Keratinocyte (primary cell): Measurements from ENCODE around the gene TRIM64. TPM values are rescaled to one million over a fixed set of nuclear protein-coding genes. Genes with fewer than 3 reads are reported as not detected.
"Not testable (repeated sequence)": the region's sequence is repeated elsewhere in the genome, so short reads cannot be mapped to it uniquely, and the experiment has no call there.

Experiments used
- DNase-seq: peaks from one replicate; pipeline ENCODE4 v3.0.0-alpha.2; 2011; ENCODE audit warnings: low read depth, missing footprints, low spot score
- FAIRE-seq: peaks from 2 replicates; lab custom pipeline; 2011; peaks lifted over from hg19 to GRCh38; lab: Jason Lieb, UNC
- H2AFZ ChIP-seq: 2 replicates; pipeline ENCODE4 v1.6.0; 2012; ENCODE audit warnings: low read length, control low read depth, inconsistent platforms; ENCODE audit not compliant: control insufficient read depth
- H3K27ac ChIP-seq: 2 replicates; pipeline ENCODE4 v1.5.1; 2011; ENCODE audit warnings: low read length; ENCODE audit not compliant: control insufficient read depth, insufficient read depth
- H3K27me3 ChIP-seq: 3 replicates; pipeline ENCODE4 v1.6.0; 2011; ENCODE audit warnings: low read length; ENCODE audit not compliant: control insufficient read depth, insufficient read depth; ENCODE audit errors: extremely low read depth
- H3K36me3 ChIP-seq, 2 experiments: 2 replicates in 1 of 2; 3 replicates in 1 of 2; pipeline ENCODE4 v1.5.1; 2011; ENCODE audit warnings: low read length in 2 of 2, mild to moderate bottlenecking in 1 of 2; ENCODE audit not compliant: control insufficient read depth in 2 of 2, insufficient read depth in 2 of 2; ENCODE audit errors: extremely low read depth in 1 of 2
- H3K4me1 ChIP-seq: 3 replicates; pipeline ENCODE4 v1.5.1; 2011; ENCODE audit warnings: low read length; ENCODE audit not compliant: control insufficient read depth, insufficient read depth; ENCODE audit errors: extremely low read depth
- H3K4me2 ChIP-seq: 3 replicates; pipeline ENCODE4 v1.6.0; 2011; ENCODE audit warnings: low read depth, low read length; ENCODE audit not compliant: control insufficient read depth, insufficient read depth; ENCODE audit errors: extremely low read depth
- H3K4me3 ChIP-seq, 3 experiments: fragments of 200-600 bp in 1 of 3; sonication (generic) in 1 of 3; 2 replicates in 2 of 3; 3 replicates in 1 of 3; pipeline ENCODE4 v1.5.1; 2011 to 2016; ENCODE audit warnings: low read length in 3 of 3, mild to moderate bottlenecking in 3 of 3, control low read depth in 2 of 3, inconsistent platforms in 1 of 3, low read depth in 1 of 3, mixed read lengths in 1 of 3, mixed run types in 1 of 3, moderate library complexity in 1 of 3; ENCODE audit not compliant: control insufficient read depth in 2 of 3, insufficient read depth in 2 of 3; ENCODE audit errors: extremely low read depth in 1 of 3
- H3K79me2 ChIP-seq: 2 replicates; pipeline ENCODE4 v1.6.0; 2012; ENCODE audit warnings: low read length; ENCODE audit not compliant: control insufficient read depth, insufficient read depth
- H3K9ac ChIP-seq: 3 replicates; pipeline ENCODE4 v1.6.0; 2011; ENCODE audit warnings: low read length; ENCODE audit not compliant: control insufficient read depth, insufficient read depth; ENCODE audit errors: extremely low read depth
- H3K9me1 ChIP-seq: 3 replicates; pipeline ENCODE4 v1.6.0; 2011; ENCODE audit warnings: low read length; ENCODE audit not compliant: control insufficient read depth, insufficient read depth; ENCODE audit errors: extremely low read depth
- H3K9me3 ChIP-seq: 2 replicates; pipeline ENCODE4 v1.5.1; 2012; ENCODE audit warnings: low read depth, low read length; ENCODE audit not compliant: control insufficient read depth
- H4K20me1 ChIP-seq: 3 replicates; pipeline ENCODE4 v1.6.0; 2011; ENCODE audit warnings: low read length; ENCODE audit not compliant: control insufficient read depth, insufficient read depth; ENCODE audit errors: extremely low read depth
- CTCF ChIP-seq, 3 experiments: IDR thresholded peaks in 1 of 3; conservative IDR thresholded peaks in 1 of 3; optimal IDR thresholded peaks in 1 of 3; 2 replicates in 2 of 3; 3 replicates in 1 of 3; pipeline versions ENCODE3 to v1.5.1; 2011; ENCODE audit warnings: low read length in 3 of 3, mild to moderate bottlenecking in 3 of 3, moderate library complexity in 2 of 3, control low read depth in 1 of 3, inconsistent platforms in 1 of 3; ENCODE audit not compliant: insufficient read depth in 2 of 3; ENCODE audit errors: extremely low read depth in 1 of 3
- EZH2 ChIP-seq: IDR thresholded peaks from one replicate; pipeline ENCODE4 v1.6.1; 2012; ENCODE audit warnings: inconsistent platforms, mild to moderate bottlenecking, low read length, moderate library complexity
- dilution Hi-C: fragments of 300-500 bp; cut with MboI; formaldehyde crosslinking; loops from one replicate; pipeline ENCODE4 v1.7.0; 2020; ENCODE audit warnings: low sequenced_read_pairs; ENCODE audit not compliant: extremely low pct_ligation_motif_present
- polyA minus RNA-seq, 3 experiments: library from RNA; depleted of rRNA, polyadenylated mRNA; stranded (reverse); fragments of >200 nt; gene quantifications; 1 replicate in 1 of 3; 2 replicates in 1 of 3; 3 replicates in 1 of 3; pipeline ENCODE4 v1.2.3, GENCODE V29; 2011
- polyA plus RNA-seq, 5 experiments: library from polyadenylated mRNA; depleted of rRNA in 3 of 5; stranded (reverse) in 3 of 5; stranded (forward) in 1 of 5; unstranded in 1 of 5; fragments of >200 nt; gene quantifications; 1 replicate in 1 of 5; 2 replicates in 3 of 5; 3 replicates in 1 of 5; pipeline versions ENCODE4 v1.2.1 to v1.2.3, GENCODE V29; 2011 to 2012; ENCODE audit warnings: missing spikeins in 2 of 5, low read depth in 1 of 5, low replicate concordance in 1 of 5

Gene TRIM64
- polyA plus RNA-seq (not detected in 3 replicates), polyA minus RNA-seq (not detected in 3 replicates)
- polyA plus RNA-seq (2011; ENCODE audit: low read depth): not detected
- polyA plus RNA-seq (2011; cell fraction: cytosol; rRNA removed): not detected in 2 replicates
- polyA plus RNA-seq (2011; cell fraction: nucleus; rRNA removed): not detected in 2 replicates
- polyA plus RNA-seq (2012; ENCODE audit: low replicate concordance): not detected in 2 replicates
- not detected for polyA minus RNA-seq (2011; cell fraction: cytosol; rRNA and poly(A)+ RNA removed)
- polyA minus RNA-seq (2011; cell fraction: nucleus; rRNA and poly(A)+ RNA removed): not detected in 2 replicates

- H3K79me2 ChIP-seq, dilution Hi-C loops, FAIRE-seq: not testable (repeated sequence)
These were observed at the start of gene TRIM64 for GRCh38 chr11:89965737-89966136. TSS of gene TRIM64 (plus strand) at chr11:89966037. CDS start at chr11:89968504, 2,467 bp downstream.

GRCh38 chr11:89922195-89922660 is 43.6 kb upstream of the TRIM64 start, which contains the start of gene TRIM49D1:
TSS of gene TRIM49D1 (minus strand) at chr11:89922245. CDS start at chr11:89917710, 4,535 bp downstream.
- FAIRE-seq: no peak
- Histone ChIP-seq H3K4me3 (no peak within 1 kb of the TSS), H3K4me1 (no peaks in the 10 kb centered on the region), H3K27ac (no peak within 1 kb of the TSS), H3K36me3 (no peaks in the 10 kb centered on the region), H3K9me3 (no peaks in the 10 kb centered on the region), H3K79me2 (no peaks in the 10 kb centered on the region), H2AFZ (no peak within 1 kb of the TSS), H3K4me2 (no peak within 1 kb of the TSS), H4K20me1 (no peaks in the 10 kb centered on the region), H3K9me1 (no peaks in the 10 kb centered on the region), H3K27me3 (no peaks in the 10 kb centered on the region), H3K9ac (no peak within 1 kb of the TSS)
- dilution Hi-C loops: no loop called here
- DNase-seq: no peak
- TF ChIP-seq CTCF (optimal IDR thresholded peaks at IDR 0.05 in 1 of 3, IDR thresholded peaks at IDR 0.05 in 1 of 3, conservative IDR thresholded peaks at IDR 0.05 in 1 of 3; ENCODE audit: extremely low read depth in 1 of 3, insufficient read depth in 2 of 3, low read length in 3 of 3) (no peak), EZH2 (no peak)

More at GRCh38 chr11:89965737-89966136, at the start of gene TRIM64:
- not testable (repeated sequence) for H3K36me3 ChIP-seq, H3K4me2 ChIP-seq, H3K4me3 ChIP-seq, H3K27me3 ChIP-seq, H4K20me1 ChIP-seq, H3K4me1 ChIP-seq, H2AFZ ChIP-seq, H3K27ac ChIP-seq, H3K9me3 ChIP-seq, DNase-seq, H3K9me1 ChIP-seq, H3K9ac ChIP-seq

- H3K27ac ChIP-seq, H3K4me1 ChIP-seq, H3K4me3 ChIP-seq, H3K4me2 ChIP-seq, H3K9ac ChIP-seq, H3K79me2 ChIP-seq, FAIRE-seq, H3K36me3 ChIP-seq, H3K27me3 ChIP-seq, H3K9me3 ChIP-seq, H3K9me1 ChIP-seq, H4K20me1 ChIP-seq, H2AFZ ChIP-seq, dilution Hi-C loops, DNase-seq: not testable (repeated sequence)
These were observed 42.1 kb upstream of the TRIM64 start, which contains the start of gene TRIM49D2 for GRCh38 chr11:89923764-89924163. TSS of gene TRIM49D2 (plus strand) at chr11:89924064. CDS start at chr11:89926762, 2,698 bp downstream.

GRCh38 chr11:89960833-89961232 is 5.0 kb upstream of the TRIM64 start:
- H3K4me3 ChIP-seq, FAIRE-seq, H2AFZ ChIP-seq, DNase-seq, H3K36me3 ChIP-seq, H3K79me2 ChIP-seq, H3K27ac ChIP-seq, H4K20me1 ChIP-seq, H3K9me3 ChIP-seq, dilution Hi-C loops, H3K4me1 ChIP-seq, H3K9me1 ChIP-seq, H3K9ac ChIP-seq, H3K27me3 ChIP-seq, H3K4me2 ChIP-seq: not testable (repeated sequence)
